Retinal pigment epithelial cell (primary cell): ENCODE data around the gene PLIN3.
"Not testable (repeated sequence)": the region's sequence is repeated elsewhere in the genome, so short reads cannot be mapped to it uniquely, and the experiment has no call there.

ENCODE experiments used
- DNase-seq: peaks from one replicate; pipeline ENCODE4 v3.0.0-alpha.2; 2010; ENCODE audit warnings: low read depth
- H3K4me3 ChIP-seq: 2 replicates; pipeline ENCODE4 v1.5.1; 2011; ENCODE audit warnings: mild to moderate bottlenecking, low read length, control low read depth, moderate library complexity
- TF ChIP-seq, protein P1 (sequence below): conservative IDR thresholded peaks from 2 replicates; pipeline ENCODE4 v1.5.1; 2011; ENCODE audit warnings: low read depth, low read length, control low read depth, inconsistent platforms

The PLIN3 gene

DNA sequence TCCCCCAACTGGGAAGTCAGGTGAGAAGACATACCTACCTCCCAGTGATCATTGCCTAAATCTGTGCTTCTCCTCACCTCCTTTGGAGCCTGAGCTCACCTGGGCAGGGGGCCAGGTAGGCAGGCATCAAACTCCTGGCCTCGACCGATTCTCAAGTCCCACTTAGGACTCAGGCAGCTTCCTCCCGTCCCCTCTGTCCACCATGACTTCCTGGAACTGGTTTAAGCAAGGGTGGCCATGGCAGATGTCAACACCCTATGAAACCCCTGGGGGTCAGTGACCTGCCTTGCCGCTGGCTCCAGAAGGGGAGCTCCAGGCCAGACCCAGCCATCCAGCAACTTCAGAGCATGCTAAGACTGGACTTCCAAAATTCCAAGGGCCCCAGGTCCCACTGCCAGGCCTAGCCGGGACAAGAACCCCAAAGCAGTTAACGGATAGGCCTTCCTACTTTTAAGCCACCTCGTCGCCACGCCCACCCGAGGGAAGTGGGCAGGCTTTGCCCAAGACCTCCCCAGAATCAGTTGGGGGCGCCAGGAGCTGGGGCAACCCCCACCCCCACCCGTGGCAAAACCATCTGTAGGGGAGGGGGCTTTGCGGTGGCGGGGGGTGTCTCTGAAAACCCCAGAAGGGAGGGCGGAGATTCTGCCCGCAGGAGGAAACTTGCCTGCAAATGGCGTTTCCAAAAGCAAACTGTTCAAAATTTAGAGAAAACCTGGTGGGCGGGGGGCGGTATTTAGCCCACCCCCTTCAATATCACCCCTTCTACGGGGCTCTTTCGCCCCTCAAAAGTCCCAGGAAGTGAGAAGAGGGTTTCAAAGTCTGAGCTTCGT lies 657 bp downstream of the PLIN3 start:
- TF ChIP-seq, protein P1, sequence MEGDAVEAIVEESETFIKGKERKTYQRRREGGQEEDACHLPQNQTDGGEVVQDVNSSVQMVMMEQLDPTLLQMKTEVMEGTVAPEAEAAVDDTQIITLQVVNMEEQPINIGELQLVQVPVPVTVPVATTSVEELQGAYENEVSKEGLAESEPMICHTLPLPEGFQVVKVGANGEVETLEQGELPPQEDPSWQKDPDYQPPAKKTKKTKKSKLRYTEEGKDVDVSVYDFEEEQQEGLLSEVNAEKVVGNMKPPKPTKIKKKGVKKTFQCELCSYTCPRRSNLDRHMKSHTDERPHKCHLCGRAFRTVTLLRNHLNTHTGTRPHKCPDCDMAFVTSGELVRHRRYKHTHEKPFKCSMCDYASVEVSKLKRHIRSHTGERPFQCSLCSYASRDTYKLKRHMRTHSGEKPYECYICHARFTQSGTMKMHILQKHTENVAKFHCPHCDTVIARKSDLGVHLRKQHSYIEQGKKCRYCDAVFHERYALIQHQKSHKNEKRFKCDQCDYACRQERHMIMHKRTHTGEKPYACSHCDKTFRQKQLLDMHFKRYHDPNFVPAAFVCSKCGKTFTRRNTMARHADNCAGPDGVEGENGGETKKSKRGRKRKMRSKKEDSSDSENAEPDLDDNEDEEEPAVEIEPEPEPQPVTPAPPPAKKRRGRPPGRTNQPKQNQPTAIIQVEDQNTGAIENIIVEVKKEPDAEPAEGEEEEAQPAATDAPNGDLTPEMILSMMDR = no peak
- no peak for DNase-seq
- peak overlapping the region; percentile 86 for H3K4me3 ChIP-seq

DNA sequence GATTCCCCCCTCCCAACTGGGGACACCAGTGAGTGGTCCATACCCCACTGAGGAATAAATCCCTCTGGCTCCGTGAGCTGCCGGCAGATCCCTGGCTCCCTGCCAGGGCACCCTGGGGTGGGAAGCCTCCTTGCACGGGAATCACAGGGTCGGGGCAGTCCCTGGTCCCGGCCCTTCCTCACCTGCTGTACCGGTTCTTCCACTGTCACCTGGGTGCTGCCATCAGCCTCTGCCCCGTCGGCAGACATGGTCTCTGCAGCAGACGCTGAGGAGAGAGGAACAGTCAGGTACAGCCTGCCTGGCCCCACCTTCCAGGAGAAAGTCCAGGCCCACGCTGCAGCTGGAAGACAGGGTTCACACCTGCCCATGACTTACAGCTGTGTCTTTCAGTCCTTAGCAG lies 6.3 kb downstream of the PLIN3 start:
- no peak overlapping the region for H3K4me3 ChIP-seq
- TF ChIP-seq, protein P1 = no peak
- no peak for DNase-seq

DNA sequence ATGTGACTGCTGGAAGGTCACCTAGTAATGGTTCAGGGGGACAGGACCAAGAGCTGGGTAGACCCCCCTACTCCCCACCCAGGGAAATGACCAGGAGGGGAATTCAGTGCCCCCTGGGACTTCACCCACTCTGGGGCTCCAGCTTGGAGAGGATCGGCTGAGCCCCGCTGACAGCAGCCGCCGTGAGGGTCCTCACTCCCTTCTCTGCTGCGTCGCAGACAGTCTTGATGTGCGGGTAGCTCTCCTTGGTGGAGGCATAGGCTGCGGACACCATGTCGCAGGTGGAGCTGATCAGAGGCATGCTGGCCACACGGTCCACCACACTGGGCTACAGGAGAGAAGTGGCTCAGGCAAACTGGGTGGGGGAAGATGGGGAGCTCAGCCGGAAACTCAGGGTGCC lies 7.8 kb downstream of the PLIN3 start:
- DNase-seq = no peak
- no peak overlapping the region for H3K4me3 ChIP-seq
- TF ChIP-seq, protein P1 = no peak

DNA sequence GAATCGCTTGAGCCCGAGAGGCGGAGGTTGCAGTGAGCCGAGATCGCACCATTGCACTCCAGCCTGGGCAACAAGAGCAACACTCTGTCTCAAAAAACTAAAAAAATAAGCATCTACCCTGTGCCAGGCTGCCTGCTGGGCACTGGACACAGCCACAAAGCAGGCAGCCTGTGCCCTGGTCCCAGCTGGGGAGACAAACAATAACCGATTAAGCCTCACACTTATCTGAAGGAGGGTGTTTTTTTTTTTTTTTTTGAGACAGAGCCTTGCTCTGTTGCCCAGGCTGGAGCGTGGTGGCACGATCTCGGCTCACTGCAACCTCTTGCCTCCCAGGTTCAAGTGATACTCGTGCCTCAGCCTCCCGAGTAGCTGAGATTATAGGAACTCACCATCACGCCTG lies 11.0 kb downstream of the PLIN3 start:
- not testable (repeated sequence) for H3K4me3 ChIP-seq, DNase-seq

DNA sequence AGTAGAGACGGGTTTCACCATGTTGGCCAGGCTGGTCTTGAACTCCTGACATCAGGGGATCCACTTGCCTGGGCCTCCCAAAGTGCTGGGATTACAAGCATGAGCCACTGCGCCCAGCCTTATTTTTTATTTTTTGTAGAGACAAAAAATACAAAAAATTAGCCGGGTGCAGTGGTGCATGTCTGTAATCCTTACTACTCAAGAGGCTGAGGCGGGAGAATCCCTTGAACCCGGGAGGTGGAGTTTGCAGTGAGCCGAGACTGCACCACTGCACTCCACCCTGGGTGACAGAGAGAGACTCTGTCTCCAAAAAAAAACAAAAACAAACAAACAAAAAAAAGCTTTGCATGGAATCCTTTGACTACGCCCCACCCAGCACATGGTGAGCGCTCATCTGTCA lies 14.0 kb downstream of the PLIN3 start:
- not testable (repeated sequence) for DNase-seq, H3K4me3 ChIP-seq

DNA sequence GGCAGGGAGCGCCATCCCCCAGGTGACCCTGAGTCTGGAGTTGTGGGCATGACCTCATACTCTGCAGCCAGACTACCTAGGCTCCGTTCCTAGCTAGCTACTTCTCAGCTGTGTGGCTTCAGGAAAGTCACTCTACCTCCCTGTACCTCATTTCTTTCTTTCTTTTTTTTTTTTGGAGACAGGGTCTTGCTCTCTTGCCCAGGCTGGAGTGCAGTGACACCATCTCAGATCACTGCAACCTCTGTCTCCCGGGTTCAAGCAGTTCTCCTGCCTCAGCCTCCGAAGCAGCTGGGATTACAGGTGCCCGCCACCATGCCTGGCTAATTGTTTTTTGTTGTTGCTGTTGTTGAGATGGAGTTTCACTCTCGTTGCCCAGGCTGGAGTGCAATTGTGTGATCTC lies 15.0 kb downstream of the PLIN3 start:
- no peak for DNase-seq
- TF ChIP-seq, protein P1 = no peak
- no peak overlapping the region for H3K4me3 ChIP-seq

DNA sequence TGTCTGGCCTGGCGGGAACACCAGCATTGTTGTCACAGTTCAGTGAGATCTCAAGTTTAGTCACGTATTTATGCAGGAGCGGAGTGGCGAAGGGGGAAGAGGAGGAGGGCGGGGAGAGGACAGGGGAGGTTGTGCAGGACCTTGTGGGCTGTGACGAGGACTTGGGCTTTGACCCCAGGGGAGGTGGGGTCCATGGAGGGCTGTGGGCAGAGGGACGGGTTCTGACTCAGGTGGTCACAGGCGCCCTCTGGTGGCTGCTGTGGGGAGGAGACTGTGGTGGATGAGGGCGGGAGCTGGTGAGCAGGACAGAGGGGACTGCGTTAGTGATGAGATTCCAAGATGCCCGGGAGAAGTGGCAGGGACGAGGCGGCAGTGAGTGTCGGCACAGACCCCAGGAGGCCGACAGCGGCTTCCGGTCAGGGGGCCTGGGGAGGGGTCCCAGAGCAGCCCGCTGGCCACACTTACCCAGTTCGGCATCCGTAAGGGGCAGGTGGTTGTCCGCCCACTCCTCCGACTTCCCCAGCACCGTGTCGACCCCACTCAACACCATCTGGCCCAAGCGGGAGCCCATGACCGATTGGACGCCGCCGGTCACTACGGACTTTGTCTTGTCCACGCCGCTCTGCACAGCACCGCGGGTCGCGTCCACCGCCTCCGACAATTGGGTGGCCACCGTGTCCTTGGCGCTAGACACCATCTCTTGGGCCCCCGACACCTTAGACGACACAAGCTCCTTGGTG lies 15.7 kb downstream of the PLIN3 start:
- DNase-seq = no peak
- no peak overlapping the region for H3K4me3 ChIP-seq
- TF ChIP-seq, protein P1 = peak; percentile 86

DNA sequence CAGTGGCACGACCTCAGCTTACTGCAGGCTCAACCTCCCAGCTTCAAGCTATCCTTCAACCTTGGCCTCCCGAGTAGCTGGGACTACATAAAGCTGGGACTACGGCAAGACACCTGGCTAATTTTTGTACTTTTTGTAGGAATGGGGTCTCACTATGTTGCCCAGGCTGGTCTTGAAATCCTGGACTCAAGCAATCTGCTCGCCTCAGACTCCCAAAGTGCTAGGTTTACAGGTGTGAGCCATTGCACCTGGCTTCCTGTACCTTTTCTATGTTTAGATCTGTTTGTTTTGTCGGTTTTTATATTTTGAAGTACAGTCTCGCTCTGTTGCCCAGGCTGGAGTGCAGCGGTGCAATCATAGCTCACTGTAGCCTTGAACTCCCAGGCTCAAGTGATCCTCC lies 18.4 kb downstream of the PLIN3 start:
- H3K4me3 ChIP-seq = no peak overlapping the region
- TF ChIP-seq, protein P1 = no peak
- DNase-seq = no peak
